Measurements from ENCODE around the gene EIF4A2. TPM values are rescaled to one million over a fixed set of nuclear protein-coding genes. Genes with fewer than 3 reads are reported as not detected.

EIF4A2 gene
- total and polyA plus RNA-seq, 9 of the 15 experiments (the other 6 are each of a cell fraction or from before 2014, with no cell fraction given) = 307 to 754 (median 435) TPM

DNA sequence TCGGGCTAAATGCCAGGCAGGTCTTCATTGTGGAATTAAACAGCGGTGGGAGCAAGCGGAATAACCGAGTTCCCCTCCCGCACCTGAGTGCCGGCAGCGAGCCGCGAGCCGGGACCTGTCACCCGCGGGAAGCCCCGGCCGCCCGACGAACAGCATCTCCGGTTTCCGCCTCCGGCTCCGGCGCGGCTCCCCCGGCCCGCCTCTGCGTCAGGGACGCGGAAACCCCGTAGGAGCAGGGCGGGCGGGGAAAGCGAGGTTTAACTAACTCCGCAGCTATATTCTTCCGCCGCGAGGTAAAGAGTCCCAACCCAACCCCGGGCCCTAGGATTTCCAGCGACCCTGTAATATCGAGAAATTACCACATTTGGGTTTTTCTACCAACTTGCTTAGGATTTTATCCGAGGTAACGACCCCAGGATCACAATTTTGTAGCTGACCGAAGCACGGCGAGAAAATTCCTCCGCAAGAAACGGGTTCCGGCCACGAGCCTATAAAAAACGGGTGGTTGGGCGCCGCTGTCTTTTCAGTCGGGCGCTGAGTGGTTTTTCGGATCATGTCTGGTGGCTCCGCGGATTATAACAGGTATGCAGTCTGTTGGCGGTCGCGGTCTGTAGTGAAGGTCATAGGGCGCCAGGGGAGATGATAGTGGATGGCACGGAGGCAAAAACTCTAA lies at the start of gene EIF4A2 (continued):
- TF ChIP-seq, protein P1, sequence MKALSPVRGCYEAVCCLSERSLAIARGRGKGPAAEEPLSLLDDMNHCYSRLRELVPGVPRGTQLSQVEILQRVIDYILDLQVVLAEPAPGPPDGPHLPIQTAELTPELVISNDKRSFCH (CRISPR knock-in tag; IDR thresholded peaks at IDR 0.05) = no peak
- TF ChIP-seq, protein P1 (tag; IDR thresholded peaks at IDR 0.05) = 0 out of 2 replicates have a peak, but pooled peaks have one; percentile 48
- TF ChIP-seq ZBTB26 (CRISPR knock-in tag; IDR thresholded peaks at IDR 0.05) = no peak; the same call in 1 of the 2 replicates
- TF ChIP-seq HDAC8 (tag; IDR thresholded peaks at IDR 0.05) = no peak; the same call in 1 of the 2 replicates
- TF ChIP-seq CSDE1 (IDR thresholded peaks at IDR 0.05) = peak in 1 of 2 experiments; percentile 60; a peak in 1 of 4 replicates
- no peak; the same call in 1 of the 2 replicates for TF ChIP-seq THRB (CRISPR knock-in tag; conservative IDR thresholded peaks at IDR 0.05)
- TF ChIP-seq, protein P2, sequence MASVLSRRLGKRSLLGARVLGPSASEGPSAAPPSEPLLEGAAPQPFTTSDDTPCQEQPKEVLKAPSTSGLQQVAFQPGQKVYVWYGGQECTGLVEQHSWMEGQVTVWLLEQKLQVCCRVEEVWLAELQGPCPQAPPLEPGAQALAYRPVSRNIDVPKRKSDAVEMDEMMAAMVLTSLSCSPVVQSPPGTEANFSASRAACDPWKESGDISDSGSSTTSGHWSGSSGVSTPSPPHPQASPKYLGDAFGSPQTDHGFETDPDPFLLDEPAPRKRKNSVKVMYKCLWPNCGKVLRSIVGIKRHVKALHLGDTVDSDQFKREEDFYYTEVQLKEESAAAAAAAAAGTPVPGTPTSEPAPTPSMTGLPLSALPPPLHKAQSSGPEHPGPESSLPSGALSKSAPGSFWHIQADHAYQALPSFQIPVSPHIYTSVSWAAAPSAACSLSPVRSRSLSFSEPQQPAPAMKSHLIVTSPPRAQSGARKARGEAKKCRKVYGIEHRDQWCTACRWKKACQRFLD (CRISPR knock-in tag; IDR thresholded peaks at IDR 0.05) = no peak; the same call in 1 of the 2 replicates
- peak; percentile 13; the same call in 1 of the 2 replicates for TF ChIP-seq ILF3 (IDR thresholded peaks at IDR 0.05; ENCODE audit: borderline replicate concordance)
- no peak for TF ChIP-seq BRF1 (IDR thresholded peaks at IDR 0.05; ENCODE audit: borderline replicate concordance, extremely low read depth, insufficient read length)
- TF ChIP-seq, protein P3, sequence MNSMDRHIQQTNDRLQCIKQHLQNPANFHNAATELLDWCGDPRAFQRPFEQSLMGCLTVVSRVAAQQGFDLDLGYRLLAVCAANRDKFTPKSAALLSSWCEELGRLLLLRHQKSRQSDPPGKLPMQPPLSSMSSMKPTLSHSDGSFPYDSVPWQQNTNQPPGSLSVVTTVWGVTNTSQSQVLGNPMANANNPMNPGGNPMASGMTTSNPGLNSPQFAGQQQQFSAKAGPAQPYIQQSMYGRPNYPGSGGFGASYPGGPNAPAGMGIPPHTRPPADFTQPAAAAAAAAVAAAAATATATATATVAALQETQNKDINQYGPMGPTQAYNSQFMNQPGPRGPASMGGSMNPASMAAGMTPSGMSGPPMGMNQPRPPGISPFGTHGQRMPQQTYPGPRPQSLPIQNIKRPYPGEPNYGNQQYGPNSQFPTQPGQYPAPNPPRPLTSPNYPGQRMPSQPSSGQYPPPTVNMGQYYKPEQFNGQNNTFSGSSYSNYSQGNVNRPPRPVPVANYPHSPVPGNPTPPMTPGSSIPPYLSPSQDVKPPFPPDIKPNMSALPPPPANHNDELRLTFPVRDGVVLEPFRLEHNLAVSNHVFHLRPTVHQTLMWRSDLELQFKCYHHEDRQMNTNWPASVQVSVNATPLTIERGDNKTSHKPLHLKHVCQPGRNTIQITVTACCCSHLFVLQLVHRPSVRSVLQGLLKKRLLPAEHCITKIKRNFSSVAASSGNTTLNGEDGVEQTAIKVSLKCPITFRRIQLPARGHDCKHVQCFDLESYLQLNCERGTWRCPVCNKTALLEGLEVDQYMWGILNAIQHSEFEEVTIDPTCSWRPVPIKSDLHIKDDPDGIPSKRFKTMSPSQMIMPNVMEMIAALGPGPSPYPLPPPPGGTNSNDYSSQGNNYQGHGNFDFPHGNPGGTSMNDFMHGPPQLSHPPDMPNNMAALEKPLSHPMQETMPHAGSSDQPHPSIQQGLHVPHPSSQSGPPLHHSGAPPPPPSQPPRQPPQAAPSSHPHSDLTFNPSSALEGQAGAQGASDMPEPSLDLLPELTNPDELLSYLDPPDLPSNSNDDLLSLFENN (IDR thresholded peaks at IDR 0.05; ENCODE audit: low read depth in 2 of 2, low read length in 2 of 2) = peak; percentile 9 to 93; a peak in 2 of 4 replicates
- TF ChIP-seq NEUROD1 (IDR thresholded peaks at IDR 0.05; ENCODE audit: borderline replicate concordance, low read depth, low read length, partially characterized antibody) = no peak
- peak; percentile 97 for TF ChIP-seq GTF2F1 (IDR thresholded peaks at IDR 0.05; ENCODE audit: low read depth, low read length)
- TF ChIP-seq MTA2 (IDR thresholded peaks at IDR 0.05; ENCODE audit: low read depth) = no peak
- TF ChIP-seq FOXA1 (IDR thresholded peaks at IDR 0.05; ENCODE audit: borderline replicate concordance) = no peak
- TF ChIP-seq SIX5 (IDR thresholded peaks at IDR 0.05; ENCODE audit: borderline replicate concordance in 1 of 2, insufficient read depth in 1 of 2, low read depth in 1 of 2, low read length in 2 of 2) = no peak
- peak; percentile 92 for TF ChIP-seq PHF8 (IDR thresholded peaks at IDR 0.05; ENCODE audit: borderline replicate concordance, low read length)
- TF ChIP-seq STAT5A (IDR thresholded peaks at IDR 0.05; ENCODE audit: borderline replicate concordance, low read length) = no peak; the same call in 1 of the 2 replicates
- no peak for TF ChIP-seq ZNF311 (CRISPR knock-in tag; IDR thresholded peaks at IDR 0.05)
- TF ChIP-seq ZFPM2 (CRISPR knock-in tag; IDR thresholded peaks at IDR 0.05) = no peak

Measured in K562 (cell line).